ENCODE data around the gene SH2D2A. TPM values are rescaled to one million over a fixed set of nuclear protein-coding genes. Genes with fewer than 3 reads are reported as not detected.
A peak's percentile ranks its signal among the peaks of the same experiment; 100 is the strongest.

SH2D2A gene
- total and polyA plus RNA-seq, 2 donors (not counting 3 experiments of a cell fraction or from before 2014, with no cell fraction given): 0.92 to 1.1 TPM

DNA sequence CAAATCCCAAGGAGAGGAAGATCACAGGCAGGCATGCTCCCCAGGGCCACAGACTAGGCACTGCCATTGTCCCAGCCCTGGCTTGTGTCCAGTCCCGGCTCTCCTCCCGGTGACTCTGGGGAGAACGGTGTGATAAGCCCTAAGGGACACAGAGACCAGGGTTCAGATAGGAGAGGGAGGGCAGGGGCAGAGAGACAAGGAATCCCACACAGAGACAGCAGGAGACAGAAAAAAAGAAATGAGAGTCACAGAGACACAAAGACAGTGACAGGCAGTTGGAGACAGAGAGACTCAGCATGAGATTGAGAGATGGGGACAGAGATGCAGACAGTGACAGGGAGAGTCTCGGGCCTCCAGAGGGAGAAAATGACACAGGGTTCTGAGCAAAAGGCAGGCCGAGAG, 41.9 kb upstream of the SH2D2A start:
- ChIA-PET POLR2A (no interaction called here), CTCF (interaction anchor here (0.6 to 10.5 kb wide), 16 partner anchors 11 to 169 kb away, joined by 3 to 336 read pairs (median 38); partner anchors contain the start of genes CRABP2, HDGF, ISG20L2 and METTL25B)
- FAIRE-seq (no peak), DNase-seq (ENCODE audit: low read depth, low spot score) (no peak)
- peaks cover 12% of the 10 kb centered on the region for H3K4me1 ChIP-seq (ENCODE audit: control insufficient read depth, extremely low read depth, insufficient read depth, low read length)
- no peaks in the 10 kb centered on the region for H3K36me3 ChIP-seq (ENCODE audit: control insufficient read depth in 2 of 2, extremely low read depth in 1 of 2, insufficient read depth in 2 of 2, low read length in 2 of 2)
- H3K27ac ChIP-seq (ENCODE audit: insufficient read depth, low read depth, low read length): no peak overlapping the region
- H3K9me3 ChIP-seq (replicated peaks; ENCODE audit: control insufficient read depth, insufficient read depth, low read length): no peaks in the 10 kb centered on the region
- H4K20me1 ChIP-seq (replicated peaks; ENCODE audit: control insufficient read depth, extremely low read depth, insufficient read depth, low read length): no peaks in the 10 kb centered on the region
- peaks cover 39 to 44% of the 10 kb centered on the region in 2 experiments for H3K27me3 ChIP-seq (ENCODE audit: control insufficient read depth in 2 of 2, insufficient read depth in 2 of 2, low read length in 2 of 2)
- no TSS peak for BruUV-seq (replicated peaks)
- H3K9me1 ChIP-seq (replicated peaks; ENCODE audit: control insufficient read depth, extremely low read depth, insufficient read depth, low read length): no peaks in the 10 kb centered on the region
- H3K9ac ChIP-seq (replicated peaks; ENCODE audit: extremely low read depth, insufficient read depth, low read length): no peak overlapping the region
- no peak overlapping the region for H3K4me3 ChIP-seq (replicated peaks in 1 of 3; ENCODE audit: insufficient read depth in 1 of 3, low read depth in 1 of 3, low read length in 3 of 3)
- no peaks in the 10 kb centered on the region for H3K79me2 ChIP-seq (ENCODE audit: control insufficient read depth, insufficient read depth, low read length)
- dilution Hi-C loops (cut with MboI; ENCODE audit: extremely low pct_ligation_motif_present, low sequenced_read_pairs) (no loop called here), intact Hi-C loops (cut with micrococcal nuclease) (no loop called here)
- no peak overlapping the region for H2AFZ ChIP-seq (ENCODE audit: low read depth, low read length)
- H3K4me2 ChIP-seq (ENCODE audit: insufficient read depth, low read length): no peak overlapping the region
- no peak for TF ChIP-seq POLR2A (IDR thresholded peaks at IDR 0.05; ENCODE audit: low read depth, low read length)
- TF ChIP-seq EZH2 (IDR thresholded peaks at IDR 0.05; ENCODE audit: borderline replicate concordance, low read depth, low read length, severe bottlenecking): peak; percentile 33

DNA sequence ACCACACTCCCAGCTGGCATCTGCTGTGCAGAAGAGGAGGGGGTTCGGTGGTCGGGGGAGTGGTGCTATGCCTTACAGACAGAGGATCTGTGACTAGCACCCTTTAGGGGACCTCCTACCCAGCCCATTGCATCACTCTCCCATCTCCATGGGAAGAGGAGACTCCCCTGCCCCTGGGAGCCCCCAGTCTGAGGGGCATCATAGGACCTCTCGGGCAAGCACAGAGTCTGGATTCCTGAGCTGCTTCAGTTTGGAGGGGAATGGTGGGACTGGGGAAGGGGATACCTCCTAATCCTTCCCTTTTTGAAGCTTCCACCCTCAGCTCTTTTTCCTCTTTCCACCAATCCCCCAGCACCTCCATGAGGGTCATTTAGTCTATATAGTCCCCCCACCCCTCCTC, 40.9 kb upstream of the SH2D2A start:
- DNase-seq (ENCODE audit: low read depth, low spot score) (no peak), FAIRE-seq (no peak)
- H3K9me3 ChIP-seq (replicated peaks; ENCODE audit: control insufficient read depth, insufficient read depth, low read length): no peaks in the 10 kb centered on the region
- H3K36me3 ChIP-seq (ENCODE audit: control insufficient read depth in 2 of 2, extremely low read depth in 1 of 2, insufficient read depth in 2 of 2, low read length in 2 of 2): no peaks in the 10 kb centered on the region
- no peak overlapping the region for H3K4me3 ChIP-seq (replicated peaks in 1 of 3; ENCODE audit: insufficient read depth in 1 of 3, low read depth in 1 of 3, low read length in 3 of 3)
- CTCF ChIA-PET: interaction anchor here (0.6 to 10.5 kb wide), 9 partner anchors 10 to 168 kb away, joined by 3 to 336 read pairs (median 42); partner anchors contain the start of genes ISG20L2 and METTL25B
- H2AFZ ChIP-seq (ENCODE audit: low read depth, low read length): no peak overlapping the region
- TF ChIP-seq POLR2AphosphoS5 (IDR thresholded peaks at IDR 0.05; ENCODE audit: insufficient read depth, low read depth, low read length) (no peak), FOS (IDR thresholded peaks at IDR 0.05; ENCODE audit: borderline replicate concordance, insufficient read depth, low read length) (no peak), JUN (IDR thresholded peaks at IDR 0.05; ENCODE audit: borderline replicate concordance, insufficient read depth, insufficient read length, low read depth) (no peak)
- H3K27me3 ChIP-seq (ENCODE audit: control insufficient read depth in 2 of 2, insufficient read depth in 2 of 2, low read length in 2 of 2): peaks cover 39 to 47% of the 10 kb centered on the region in 2 experiments
- POLR2A ChIA-PET: no interaction called here
- H3K4me2 ChIP-seq (ENCODE audit: insufficient read depth, low read length): no peak overlapping the region
- no peaks in the 10 kb centered on the region for H3K9me1 ChIP-seq (replicated peaks; ENCODE audit: control insufficient read depth, extremely low read depth, insufficient read depth, low read length)
- dilution Hi-C loops (cut with MboI; ENCODE audit: extremely low pct_ligation_motif_present, low sequenced_read_pairs) (no loop called here), intact Hi-C loops (cut with micrococcal nuclease) (no loop called here)
- no peaks in the 10 kb centered on the region for H3K79me2 ChIP-seq (ENCODE audit: control insufficient read depth, insufficient read depth, low read length)
- H3K27ac ChIP-seq (ENCODE audit: insufficient read depth, low read depth, low read length): no peak overlapping the region
- no peak overlapping the region for H3K9ac ChIP-seq (replicated peaks; ENCODE audit: extremely low read depth, insufficient read depth, low read length)
- peaks cover 12% of the 10 kb centered on the region for H3K4me1 ChIP-seq (ENCODE audit: control insufficient read depth, extremely low read depth, insufficient read depth, low read length)
- BruUV-seq (replicated peaks): no TSS peak
- no peaks in the 10 kb centered on the region for H4K20me1 ChIP-seq (replicated peaks; ENCODE audit: control insufficient read depth, extremely low read depth, insufficient read depth, low read length)

Measured in endothelial cell of umbilical vein (primary cell).